ENCODE measurements around the gene FRMD4B.
"Not testable (repeated sequence)": the region's sequence is repeated elsewhere in the genome, so short reads cannot be mapped to it uniquely, and the experiment has no call there.

The FRMD4B gene

DNA sequence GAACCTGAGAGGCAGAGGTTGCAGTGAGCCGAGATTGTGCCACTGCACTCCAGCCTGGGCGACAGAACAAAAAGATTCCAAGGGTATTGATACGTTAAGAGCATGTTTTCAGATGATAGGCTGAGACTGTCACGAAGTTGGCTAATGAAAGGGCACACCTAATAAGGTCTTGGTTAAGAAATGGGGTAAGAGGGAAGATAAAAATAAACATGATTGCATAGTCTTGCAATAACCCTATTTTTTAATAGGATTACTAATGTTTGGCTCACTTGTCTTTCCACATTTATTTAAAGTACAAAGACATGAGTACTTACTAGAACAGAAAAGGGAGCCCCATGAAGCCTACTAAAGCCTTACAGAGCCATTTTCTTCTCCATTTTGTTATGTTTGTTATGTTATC lies 109.0 kb downstream of the FRMD4B start:
- Histone ChIP-seq H3K9me3 (ENCODE audit: insufficient read depth, low read length, severe bottlenecking) (no peaks in the 10 kb centered on the region), H3K79me2 (ENCODE audit: insufficient read depth, low read length) (no peaks in the 10 kb centered on the region), H3K27me3 (ENCODE audit: insufficient read depth, low read length, poor library complexity) (no peaks in the 10 kb centered on the region), H2AFZ (ENCODE audit: low read depth, low read length) (no peak overlapping the region), H4K20me1 (ENCODE audit: insufficient read depth, low read length) (no peaks in the 10 kb centered on the region), H3K36me3 (ENCODE audit: insufficient read depth, low read length) (peaks cover 5% of the 10 kb centered on the region), H3K27ac (ENCODE audit: low read length) (no peak overlapping the region), H3K4me1 (ENCODE audit: insufficient read depth, low read length) (no peaks in the 10 kb centered on the region), H3K4me3 (ENCODE audit: low read depth in 1 of 2, low read length in 2 of 2) (no peak overlapping the region), H3K4me2 (ENCODE audit: insufficient read depth, low read length) (no peak overlapping the region), H3K9ac (ENCODE audit: low read depth, low read length) (no peak overlapping the region)
- DNase-seq: no peak
- ATAC-seq (ENCODE audit: insufficient read depth, low read depth): no peak
- TF ChIP-seq, protein P1, sequence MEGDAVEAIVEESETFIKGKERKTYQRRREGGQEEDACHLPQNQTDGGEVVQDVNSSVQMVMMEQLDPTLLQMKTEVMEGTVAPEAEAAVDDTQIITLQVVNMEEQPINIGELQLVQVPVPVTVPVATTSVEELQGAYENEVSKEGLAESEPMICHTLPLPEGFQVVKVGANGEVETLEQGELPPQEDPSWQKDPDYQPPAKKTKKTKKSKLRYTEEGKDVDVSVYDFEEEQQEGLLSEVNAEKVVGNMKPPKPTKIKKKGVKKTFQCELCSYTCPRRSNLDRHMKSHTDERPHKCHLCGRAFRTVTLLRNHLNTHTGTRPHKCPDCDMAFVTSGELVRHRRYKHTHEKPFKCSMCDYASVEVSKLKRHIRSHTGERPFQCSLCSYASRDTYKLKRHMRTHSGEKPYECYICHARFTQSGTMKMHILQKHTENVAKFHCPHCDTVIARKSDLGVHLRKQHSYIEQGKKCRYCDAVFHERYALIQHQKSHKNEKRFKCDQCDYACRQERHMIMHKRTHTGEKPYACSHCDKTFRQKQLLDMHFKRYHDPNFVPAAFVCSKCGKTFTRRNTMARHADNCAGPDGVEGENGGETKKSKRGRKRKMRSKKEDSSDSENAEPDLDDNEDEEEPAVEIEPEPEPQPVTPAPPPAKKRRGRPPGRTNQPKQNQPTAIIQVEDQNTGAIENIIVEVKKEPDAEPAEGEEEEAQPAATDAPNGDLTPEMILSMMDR (IDR thresholded peaks at IDR 0.05; ENCODE audit: borderline replicate concordance, extremely low read depth, low read length, poor library complexity, severe bottlenecking): no peak
- TF ChIP-seq EZH2 (IDR thresholded peaks at IDR 0.05; ENCODE audit: borderline replicate concordance, low read depth, low read length, severe bottlenecking): no peak

DNA sequence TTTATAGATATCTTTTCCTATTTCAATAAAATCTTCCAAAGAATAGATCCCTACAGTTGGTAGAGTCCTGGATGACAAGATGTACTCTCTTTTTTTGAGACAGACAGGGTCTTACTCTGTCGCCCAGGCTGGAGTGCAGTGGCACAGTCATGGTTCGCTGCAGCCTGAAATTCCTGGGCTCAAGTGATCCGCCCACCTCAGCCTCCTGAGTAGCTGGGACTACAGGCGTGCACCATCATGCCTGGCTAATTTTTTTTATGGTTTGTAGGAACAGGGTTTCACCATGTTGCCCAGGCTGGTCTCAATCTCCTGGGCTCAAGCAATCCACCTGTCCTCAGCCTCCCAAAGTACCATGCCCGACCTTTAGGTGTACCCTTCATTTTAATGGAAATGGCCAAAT lies 109.7 kb downstream of the FRMD4B start:
- H3K27me3 ChIP-seq (ENCODE audit: insufficient read depth, low read length, poor library complexity); H3K9me3 ChIP-seq (ENCODE audit: insufficient read depth, low read length, severe bottlenecking); H2AFZ ChIP-seq (ENCODE audit: low read depth, low read length); ATAC-seq (ENCODE audit: insufficient read depth, low read depth); DNase-seq; H3K4me3 ChIP-seq (ENCODE audit: low read depth in 1 of 2, low read length in 2 of 2); H3K4me1 ChIP-seq (ENCODE audit: insufficient read depth, low read length); H4K20me1 ChIP-seq (ENCODE audit: insufficient read depth, low read length); H3K36me3 ChIP-seq (ENCODE audit: insufficient read depth, low read length); H3K9ac ChIP-seq (ENCODE audit: low read depth, low read length); H3K79me2 ChIP-seq (ENCODE audit: insufficient read depth, low read length); H3K4me2 ChIP-seq (ENCODE audit: insufficient read depth, low read length); H3K27ac ChIP-seq (ENCODE audit: low read length): not testable (repeated sequence)

DNA sequence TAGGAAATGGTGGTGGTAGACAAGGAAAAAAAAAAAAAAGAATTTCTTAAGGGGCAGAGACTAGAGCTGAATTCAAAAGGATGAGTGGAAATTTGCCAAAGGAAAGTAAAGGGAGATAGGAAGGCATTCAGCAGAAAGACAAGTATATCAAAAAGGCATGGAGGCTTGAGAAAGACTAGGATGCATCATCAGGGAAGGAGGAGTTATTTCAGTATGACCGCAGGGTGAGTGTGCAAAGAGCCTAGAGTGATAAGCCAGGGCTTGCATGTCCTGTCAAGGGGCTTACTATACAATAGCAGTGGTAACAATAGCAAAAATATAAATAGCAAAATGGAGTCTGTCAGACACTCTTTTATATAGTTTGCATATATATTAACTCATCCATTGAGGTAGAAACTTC lies 112.0 kb downstream of the FRMD4B start:
- no peak overlapping the region for H3K4me3 ChIP-seq (ENCODE audit: low read depth in 1 of 2, low read length in 2 of 2)
- H3K36me3 ChIP-seq (ENCODE audit: insufficient read depth, low read length): peaks cover 6% of the 10 kb centered on the region; the same call in 1 of the 2 replicates
- TF ChIP-seq EZH2 (IDR thresholded peaks at IDR 0.05; ENCODE audit: borderline replicate concordance, low read depth, low read length, severe bottlenecking): no peak
- TF ChIP-seq, protein P1 (IDR thresholded peaks at IDR 0.05; ENCODE audit: borderline replicate concordance, extremely low read depth, low read length, poor library complexity, severe bottlenecking): no peak
- H3K4me1 ChIP-seq (ENCODE audit: insufficient read depth, low read length): no peaks in the 10 kb centered on the region
- no peaks in the 10 kb centered on the region for H3K9me3 ChIP-seq (ENCODE audit: insufficient read depth, low read length, severe bottlenecking)
- no peak overlapping the region for H3K9ac ChIP-seq (ENCODE audit: low read depth, low read length)
- H3K4me2 ChIP-seq (ENCODE audit: insufficient read depth, low read length): no peak overlapping the region
- H3K27me3 ChIP-seq (ENCODE audit: insufficient read depth, low read length, poor library complexity): no peaks in the 10 kb centered on the region
- ATAC-seq (ENCODE audit: insufficient read depth, low read depth) (no peak), DNase-seq (no peak)
- H3K27ac ChIP-seq (ENCODE audit: low read length): no peak overlapping the region
- H2AFZ ChIP-seq (ENCODE audit: low read depth, low read length): no peak overlapping the region
- H4K20me1 ChIP-seq (ENCODE audit: insufficient read depth, low read length): no peaks in the 10 kb centered on the region
- H3K79me2 ChIP-seq (ENCODE audit: insufficient read depth, low read length): no peaks in the 10 kb centered on the region

DNA sequence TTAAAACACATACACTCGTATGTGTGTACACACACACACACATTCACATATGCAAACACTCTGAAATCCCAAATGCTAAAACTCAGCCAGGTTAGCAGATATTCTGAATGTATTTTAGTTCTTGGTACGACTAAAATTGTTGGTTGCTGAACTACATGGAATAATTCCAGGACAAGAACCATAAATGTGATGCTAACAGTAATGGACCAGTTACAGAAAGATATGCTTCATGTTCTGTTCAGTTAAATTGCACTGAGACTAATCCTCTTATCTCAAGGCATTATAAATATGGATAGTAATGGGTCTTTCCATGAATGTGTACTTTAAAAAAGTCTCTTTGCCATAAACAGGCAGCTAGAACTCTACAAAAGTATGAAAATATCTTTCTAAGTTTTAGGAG lies 113.3 kb downstream of the FRMD4B start:
- TF ChIP-seq, protein P1 (IDR thresholded peaks at IDR 0.05; ENCODE audit: borderline replicate concordance, extremely low read depth, low read length, poor library complexity, severe bottlenecking): no peak
- no peak for TF ChIP-seq EZH2 (IDR thresholded peaks at IDR 0.05; ENCODE audit: borderline replicate concordance, low read depth, low read length, severe bottlenecking)
- no peaks in the 10 kb centered on the region for H3K9me3 ChIP-seq (ENCODE audit: insufficient read depth, low read length, severe bottlenecking)
- H3K4me3 ChIP-seq (ENCODE audit: low read depth in 1 of 2, low read length in 2 of 2): no peak overlapping the region
- no peak overlapping the region for H3K4me2 ChIP-seq (ENCODE audit: insufficient read depth, low read length)
- H3K79me2 ChIP-seq (ENCODE audit: insufficient read depth, low read length): no peaks in the 10 kb centered on the region
- H3K4me1 ChIP-seq (ENCODE audit: insufficient read depth, low read length): no peaks in the 10 kb centered on the region
- DNase-seq (no peak), ATAC-seq (ENCODE audit: insufficient read depth, low read depth) (no peak)
- peaks cover 6% of the 10 kb centered on the region; the same call in 1 of the 2 replicates for H3K36me3 ChIP-seq (ENCODE audit: insufficient read depth, low read length)
- H3K27me3 ChIP-seq (ENCODE audit: insufficient read depth, low read length, poor library complexity): no peaks in the 10 kb centered on the region
- H3K27ac ChIP-seq (ENCODE audit: low read length): no peak overlapping the region
- H4K20me1 ChIP-seq (ENCODE audit: insufficient read depth, low read length): no peaks in the 10 kb centered on the region
- H3K9ac ChIP-seq (ENCODE audit: low read depth, low read length): no peak overlapping the region
- no peak overlapping the region for H2AFZ ChIP-seq (ENCODE audit: low read depth, low read length)

All from DND-41 (cell line).